Measurements from ENCODE around the gene PTPRM.

DNA sequence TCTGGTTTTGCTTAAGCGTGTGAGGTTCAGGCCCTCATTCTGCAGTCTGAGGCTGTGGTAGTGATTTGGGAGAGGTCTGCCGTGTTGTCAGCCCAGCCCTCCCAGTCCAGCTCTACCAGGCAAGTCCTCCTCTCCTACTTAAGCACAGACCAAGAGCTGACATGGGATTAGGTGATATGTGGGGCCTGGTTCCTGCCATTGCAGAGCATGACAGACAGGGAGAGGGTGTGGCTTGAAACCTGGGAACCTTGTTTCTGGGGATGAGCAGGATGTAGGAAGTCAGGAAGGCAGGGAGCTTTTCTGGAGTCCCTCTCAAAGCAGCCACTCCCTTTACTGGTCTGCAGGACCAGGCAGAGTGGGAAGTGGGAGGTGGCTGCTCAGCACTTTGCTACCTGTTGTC lies 38.6 kb downstream of the PTPRM start:
- TF ChIP-seq SETDB1 (IDR thresholded peaks at IDR 0.05; ENCODE audit: insufficient read length, low read length) = no peak
- TF ChIP-seq, protein P1, sequence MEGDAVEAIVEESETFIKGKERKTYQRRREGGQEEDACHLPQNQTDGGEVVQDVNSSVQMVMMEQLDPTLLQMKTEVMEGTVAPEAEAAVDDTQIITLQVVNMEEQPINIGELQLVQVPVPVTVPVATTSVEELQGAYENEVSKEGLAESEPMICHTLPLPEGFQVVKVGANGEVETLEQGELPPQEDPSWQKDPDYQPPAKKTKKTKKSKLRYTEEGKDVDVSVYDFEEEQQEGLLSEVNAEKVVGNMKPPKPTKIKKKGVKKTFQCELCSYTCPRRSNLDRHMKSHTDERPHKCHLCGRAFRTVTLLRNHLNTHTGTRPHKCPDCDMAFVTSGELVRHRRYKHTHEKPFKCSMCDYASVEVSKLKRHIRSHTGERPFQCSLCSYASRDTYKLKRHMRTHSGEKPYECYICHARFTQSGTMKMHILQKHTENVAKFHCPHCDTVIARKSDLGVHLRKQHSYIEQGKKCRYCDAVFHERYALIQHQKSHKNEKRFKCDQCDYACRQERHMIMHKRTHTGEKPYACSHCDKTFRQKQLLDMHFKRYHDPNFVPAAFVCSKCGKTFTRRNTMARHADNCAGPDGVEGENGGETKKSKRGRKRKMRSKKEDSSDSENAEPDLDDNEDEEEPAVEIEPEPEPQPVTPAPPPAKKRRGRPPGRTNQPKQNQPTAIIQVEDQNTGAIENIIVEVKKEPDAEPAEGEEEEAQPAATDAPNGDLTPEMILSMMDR (tag by site-specific recombination; IDR thresholded peaks at IDR 0.05) = no peak
- no peak for TF ChIP-seq ZNF175 (tag by site-specific recombination; IDR thresholded peaks at IDR 0.05)
- no peak for TF ChIP-seq ZNF274 (IDR thresholded peaks at IDR 0.05; ENCODE audit: low read length)
- no peak for TF ChIP-seq ZNF274 (tag by site-specific recombination; IDR thresholded peaks at IDR 0.05; ENCODE audit: borderline replicate concordance)
- no peak for TF ChIP-seq ZNF768 (tag by site-specific recombination; IDR thresholded peaks at IDR 0.05)
- TF ChIP-seq ZNF530 (tag by site-specific recombination; IDR thresholded peaks at IDR 0.05; ENCODE audit: low read depth) = no peak
- TF ChIP-seq, protein P2, sequence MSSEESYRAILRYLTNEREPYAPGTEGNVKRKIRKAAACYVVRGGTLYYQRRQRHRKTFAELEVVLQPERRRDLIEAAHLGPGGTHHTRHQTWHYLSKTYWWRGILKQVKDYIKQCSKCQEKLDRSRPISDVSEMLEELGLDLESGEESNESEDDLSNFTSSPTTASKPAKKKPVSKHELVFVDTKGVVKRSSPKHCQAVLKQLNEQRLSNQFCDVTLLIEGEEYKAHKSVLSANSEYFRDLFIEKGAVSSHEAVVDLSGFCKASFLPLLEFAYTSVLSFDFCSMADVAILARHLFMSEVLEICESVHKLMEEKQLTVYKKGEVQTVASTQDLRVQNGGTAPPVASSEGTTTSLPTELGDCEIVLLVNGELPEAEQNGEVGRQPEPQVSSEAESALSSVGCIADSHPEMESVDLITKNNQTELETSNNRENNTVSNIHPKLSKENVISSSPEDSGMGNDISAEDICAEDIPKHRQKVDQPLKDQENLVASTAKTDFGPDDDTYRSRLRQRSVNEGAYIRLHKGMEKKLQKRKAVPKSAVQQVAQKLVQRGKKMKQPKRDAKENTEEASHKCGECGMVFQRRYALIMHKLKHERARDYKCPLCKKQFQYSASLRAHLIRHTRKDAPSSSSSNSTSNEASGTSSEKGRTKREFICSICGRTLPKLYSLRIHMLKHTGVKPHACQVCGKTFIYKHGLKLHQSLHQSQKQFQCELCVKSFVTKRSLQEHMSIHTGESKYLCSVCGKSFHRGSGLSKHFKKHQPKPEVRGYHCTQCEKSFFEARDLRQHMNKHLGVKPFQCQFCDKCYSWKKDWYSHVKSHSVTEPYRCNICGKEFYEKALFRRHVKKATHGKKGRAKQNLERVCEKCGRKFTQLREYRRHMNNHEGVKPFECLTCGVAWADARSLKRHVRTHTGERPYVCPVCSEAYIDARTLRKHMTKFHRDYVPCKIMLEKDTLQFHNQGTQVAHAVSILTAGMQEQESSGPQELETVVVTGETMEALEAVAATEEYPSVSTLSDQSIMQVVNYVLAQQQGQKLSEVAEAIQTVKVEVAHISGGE (tag by site-specific recombination; conservative IDR thresholded peaks at IDR 0.05; ENCODE audit: low read depth) = no peak
- no peak for TF ChIP-seq ZNF239 (tag by site-specific recombination; IDR thresholded peaks at IDR 0.05)
- no peak for TF ChIP-seq ZNF629 (tag by site-specific recombination; IDR thresholded peaks at IDR 0.05)

Data from HEK293 (cell line).